Iris pigment epithelial cell (primary cell): ENCODE measurements around the gene VRK2.
"Not testable (repeated sequence)": the region's sequence is repeated elsewhere in the genome, so short reads cannot be mapped to it uniquely, and the experiment has no call there.

Source experiments
- DNase-seq: peaks from one replicate; pipeline ENCODE4 v3.0.0-alpha.2; 2011; ENCODE audit warnings: low read depth

Gene VRK2

GRCh38 chr2:58163913-58164312, 117.3 kb downstream of the VRK2 start:
- DNase-seq: no peak

- not testable (repeated sequence) for DNase-seq
Measured at GRCh38 chr2:58168130-58168529, 121.5 kb downstream of the VRK2 start.

- not testable (repeated sequence) for DNase-seq
Measured at GRCh38 chr2:58169845-58170244, 123.2 kb downstream of the VRK2 start.

- DNase-seq: not testable (repeated sequence)
Measured at GRCh38 chr2:58170334-58170933, 123.8 kb downstream of the VRK2 start.

- not testable (repeated sequence) for DNase-seq
Measured at GRCh38 chr2:58171831-58172230, 125.2 kb downstream of the VRK2 start.

- not testable (repeated sequence) for DNase-seq
Measured at GRCh38 chr2:58177187-58177586, 130.6 kb downstream of the VRK2 start.

GRCh38 chr2:58180175-58180574, 133.6 kb downstream of the VRK2 start:
- DNase-seq: not testable (repeated sequence)

- DNase-seq: no peak
Measured at GRCh38 chr2:58180635-58181034, 134.0 kb downstream of the VRK2 start.

- peak; percentile 68 for DNase-seq
Measured at GRCh38 chr2:58182527-58182926, 135.9 kb downstream of the VRK2 start.

GRCh38 chr2:58186501-58186900, 139.9 kb downstream of the VRK2 start:
- DNase-seq: no peak

GRCh38 chr2:58187022-58187421, 140.4 kb downstream of the VRK2 start:
- DNase-seq: not testable (repeated sequence)

GRCh38 chr2:58194458-58194857, 147.9 kb downstream of the VRK2 start:
- no peak for DNase-seq

GRCh38 chr2:58195662-58196061, 149.1 kb downstream of the VRK2 start:
- DNase-seq: no peak

GRCh38 chr2:58197894-58198293, 151.3 kb downstream of the VRK2 start:
- DNase-seq: no peak

- DNase-seq: no peak
Measured at GRCh38 chr2:58202404-58202803, 155.8 kb downstream of the VRK2 start.

- DNase-seq: no peak
Measured at GRCh38 chr2:58203018-58203417, 156.4 kb downstream of the VRK2 start.

- DNase-seq: peak; percentile 47
Measured at GRCh38 chr2:58204195-58204959, 157.8 kb downstream of the VRK2 start.

GRCh38 chr2:58206785-58207184, 160.2 kb downstream of the VRK2 start:
- DNase-seq: no peak

GRCh38 chr2:58207189-58207588, 160.6 kb downstream of the VRK2 start:
- no peak for DNase-seq
